Measurements from ENCODE around the gene CELF2.

DNA sequence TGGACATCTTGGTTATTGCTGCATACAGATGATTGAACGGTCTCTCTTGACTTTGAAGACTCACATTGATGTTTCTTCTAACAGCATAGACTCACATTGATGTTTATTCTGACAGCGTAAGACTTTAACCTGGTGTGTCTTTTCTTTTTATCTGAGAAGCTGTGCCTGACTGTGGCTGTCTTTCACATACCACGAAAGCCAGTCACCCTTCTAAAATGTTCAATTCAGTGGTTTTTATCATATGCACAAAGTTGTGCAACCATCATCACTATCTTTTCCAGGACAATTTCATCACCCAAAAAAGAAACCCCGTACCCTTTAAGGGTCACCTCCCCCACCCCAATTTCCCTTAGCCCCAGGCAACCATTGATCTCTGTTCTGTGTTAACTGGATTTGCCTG, 24.7 kb downstream of the CELF2 start:
- TF ChIP-seq, protein P1, sequence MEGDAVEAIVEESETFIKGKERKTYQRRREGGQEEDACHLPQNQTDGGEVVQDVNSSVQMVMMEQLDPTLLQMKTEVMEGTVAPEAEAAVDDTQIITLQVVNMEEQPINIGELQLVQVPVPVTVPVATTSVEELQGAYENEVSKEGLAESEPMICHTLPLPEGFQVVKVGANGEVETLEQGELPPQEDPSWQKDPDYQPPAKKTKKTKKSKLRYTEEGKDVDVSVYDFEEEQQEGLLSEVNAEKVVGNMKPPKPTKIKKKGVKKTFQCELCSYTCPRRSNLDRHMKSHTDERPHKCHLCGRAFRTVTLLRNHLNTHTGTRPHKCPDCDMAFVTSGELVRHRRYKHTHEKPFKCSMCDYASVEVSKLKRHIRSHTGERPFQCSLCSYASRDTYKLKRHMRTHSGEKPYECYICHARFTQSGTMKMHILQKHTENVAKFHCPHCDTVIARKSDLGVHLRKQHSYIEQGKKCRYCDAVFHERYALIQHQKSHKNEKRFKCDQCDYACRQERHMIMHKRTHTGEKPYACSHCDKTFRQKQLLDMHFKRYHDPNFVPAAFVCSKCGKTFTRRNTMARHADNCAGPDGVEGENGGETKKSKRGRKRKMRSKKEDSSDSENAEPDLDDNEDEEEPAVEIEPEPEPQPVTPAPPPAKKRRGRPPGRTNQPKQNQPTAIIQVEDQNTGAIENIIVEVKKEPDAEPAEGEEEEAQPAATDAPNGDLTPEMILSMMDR (IDR thresholded peaks at IDR 0.05): no peak
- no peak for TF ChIP-seq POLR2A (IDR thresholded peaks at IDR 0.05)
- no peak for TF ChIP-seq EP300 (IDR thresholded peaks at IDR 0.05)
- TF ChIP-seq POLR2AphosphoS5 (IDR thresholded peaks at IDR 0.05): no peak

Measured in sigmoid colon (tissue), 4 donors.